HepG2 (cell line): ENCODE results near the gene COMMD7. TPM values are rescaled to one million over a fixed set of nuclear protein-coding genes. Genes with fewer than 3 reads are reported as not detected.

Experiments
- AKNA ChIP-seq: sonication (generic); formaldehyde crosslinking; IDR thresholded peaks from 2 replicates; pipeline ENCODE4 v1.4.0; 2020; ENCODE audit warnings: missing genetic modification reagents, borderline replicate concordance
- ATF4 ChIP-seq, 2 experiments: fragments of 450-650 bp in 1 of 2; sonication (generic) in 1 of 2; formaldehyde crosslinking; IDR thresholded peaks; 2 replicates each; pipeline versions ENCODE4 v1.5.0 to v1.8.0; 2020 to 2022; ENCODE audit warnings: mild to moderate bottlenecking in 1 of 2, missing genetic modification reagents in 1 of 2
- CHD2 ChIP-seq: IDR thresholded peaks from 2 replicates; pipeline ENCODE4 v1.6.1; 2011; ENCODE audit warnings: low read depth, low read length, improper control_type of control experiment
- HNF1B ChIP-seq: sonication (generic); formaldehyde crosslinking; IDR thresholded peaks from 2 replicates; pipeline ENCODE4 v1.5.1; 2020; ENCODE audit warnings: mild to moderate bottlenecking, moderate library complexity, missing genetic modification reagents
- MED13 ChIP-seq: sonication (generic); formaldehyde crosslinking; IDR thresholded peaks from 2 replicates; pipeline ENCODE4 v1.5.0; 2020; ENCODE audit warnings: missing genetic modification reagents
- THAP9 ChIP-seq: sonication (generic); formaldehyde crosslinking; IDR thresholded peaks from 2 replicates; pipeline ENCODE4; 2020; ENCODE audit warnings: missing genetic modification reagents, mild to moderate bottlenecking, borderline replicate concordance
- ZFAT ChIP-seq: sonication (generic); formaldehyde crosslinking; conservative IDR thresholded peaks from 2 replicates; pipeline ENCODE4 v1.8.1; 2023; ENCODE audit warnings: missing genetic modification reagents, inconsistent platforms
- ZNF10 ChIP-seq: sonication (generic); formaldehyde crosslinking; IDR thresholded peaks from 2 replicates; pipeline ENCODE4 v1.4.0; 2020; ENCODE audit warnings: mild to moderate bottlenecking, low read depth, missing genetic modification reagents, borderline replicate concordance
- ZNF180 ChIP-seq: sonication (generic); formaldehyde crosslinking; IDR thresholded peaks from 2 replicates; pipeline ENCODE4 v1.4.0; 2020; ENCODE audit warnings: low read depth, missing genetic modification reagents, borderline replicate concordance
- ZNF205 ChIP-seq: IDR thresholded peaks from 2 replicates; pipeline ENCODE4 v1.6.1; 2018; ENCODE audit warnings: missing biosample characterization, missing genetic modification reagents
- ZNF260 ChIP-seq: sonication (generic); formaldehyde crosslinking; IDR thresholded peaks from 2 replicates; pipeline ENCODE4 v1.4.0; 2020; ENCODE audit warnings: missing genetic modification reagents, low read depth, mild to moderate bottlenecking, borderline replicate concordance
- ZNF547 ChIP-seq: sonication (generic); formaldehyde crosslinking; IDR thresholded peaks from 2 replicates; pipeline ENCODE4 v1.5.1; 2020; ENCODE audit warnings: mild to moderate bottlenecking, missing genetic modification reagents
- ZNF580 ChIP-seq: IDR thresholded peaks from 2 replicates; pipeline ENCODE4 v1.6.1; 2016; ENCODE audit warnings: low read depth, borderline replicate concordance
- ZNF704 ChIP-seq: sonication (generic); formaldehyde crosslinking; IDR thresholded peaks from 2 replicates; pipeline ENCODE4 v1.8.1; 2023; ENCODE audit warnings: mild to moderate bottlenecking, inconsistent platforms, moderate library complexity, missing genetic modification reagents, borderline replicate concordance
- ZNF879 ChIP-seq: sonication (generic); formaldehyde crosslinking; IDR thresholded peaks from 2 replicates; pipeline ENCODE4 v1.8.1; 2023; ENCODE audit warnings: missing genetic modification reagents
- polyA plus RNA-seq, 8 experiments: library from polyadenylated mRNA; depleted of rRNA in 3 of 8; stranded (reverse) in 7 of 8; unstranded in 1 of 8; fragments of >200 nt; fragmentation: Illumina TruSeq in 4 of 8; extraction: Trizol in 4 of 8; gene quantifications; 2 replicates each; pipeline versions ENCODE4 v1.2.1 to v1.2.3, GENCODE V29; 2011 to 2016; ENCODE audit warnings: low read depth in 4 of 8, missing spikeins in 1 of 8, mixed read lengths in 1 of 8; ENCODE audit not compliant: insufficient read depth in 1 of 8
- total RNA-seq, 5 experiments: library from RNA; depleted of rRNA; stranded (reverse); fragments of >200 nt; fragmentation: Illumina TruSeq; extraction: Trizol; gene quantifications; 2 replicates each; pipeline ENCODE4 v1.2.3, GENCODE V29; 2016; ENCODE audit warnings: low read depth in 1 of 5

The COMMD7 gene
- total and polyA plus RNA-seq, 2 of the 13 experiments (the other 11 are each of a cell fraction or from before 2014, with no cell fraction given): 42.1 to 53.3 TPM

GRCh38 chr20:32743237-32744112 lies at the start of gene COMMD7 (continued):
- no peak for TF ChIP-seq ZNF704 (CRISPR knock-in tag)
- no peak for TF ChIP-seq HNF1B
- TF ChIP-seq ATF4 (CRISPR knock-in tag; IDR thresholded peaks at IDR 0.05): no peak
- peak; percentile 77; the same call in 1 of the 2 replicates for TF ChIP-seq MED13 (CRISPR knock-in tag)
- TF ChIP-seq ZNF10 (CRISPR knock-in tag): no peak
- TF ChIP-seq ZNF879 (CRISPR knock-in tag): no peak
- TF ChIP-seq ZNF180 (CRISPR knock-in tag): no peak
- TF ChIP-seq CHD2: 0 out of 2 replicates have a peak, but pooled peaks have one; percentile 29
- TF ChIP-seq ZNF205: peak; percentile 17; the same call in 1 of the 2 replicates
- no peak for TF ChIP-seq ZNF260 (CRISPR knock-in tag)
- TF ChIP-seq ZNF547 (CRISPR knock-in tag): no peak
- TF ChIP-seq ZFAT (CRISPR knock-in tag): peak; percentile 99
- TF ChIP-seq ZNF580 (CRISPR knock-in tag): no peak
- TF ChIP-seq AKNA (CRISPR knock-in tag): no peak
- no peak for TF ChIP-seq THAP9 (CRISPR knock-in tag)
